ENCODE results near the gene PKM. TPM values are rescaled to one million over a fixed set of nuclear protein-coding genes. Genes with fewer than 3 reads are reported as not detected.

The PKM gene
- total and polyA plus RNA-seq, 5 donors from 2014 or later, result 332 to 510 (median 383) TPM

DNA sequence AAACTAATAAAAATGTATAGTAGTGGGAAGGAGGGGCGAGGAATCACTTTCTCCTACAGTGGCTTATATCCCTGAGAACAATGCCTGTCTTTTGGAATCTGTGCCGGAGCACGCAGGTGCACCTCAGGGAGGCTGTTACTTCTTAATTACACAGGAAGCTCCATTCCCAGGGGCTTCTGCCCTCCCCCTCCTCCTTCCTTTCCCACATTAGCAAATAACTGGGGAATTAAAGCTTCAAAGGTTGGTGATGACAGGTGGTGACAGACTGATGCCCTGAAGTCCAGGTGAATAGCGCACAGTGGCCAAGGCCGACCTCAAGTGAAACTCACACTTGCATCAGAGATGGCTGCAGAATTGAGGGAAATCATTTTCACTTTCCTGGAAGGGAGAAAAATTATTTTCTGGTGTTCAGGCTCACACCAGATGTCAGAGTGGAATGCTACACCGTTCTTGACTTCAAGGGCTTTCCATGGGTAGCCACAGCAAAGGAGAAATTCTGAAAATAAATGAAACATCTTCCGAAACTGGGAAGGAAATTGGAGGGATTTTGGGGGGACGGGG, 37.1 kb downstream of the PKM start:
- no peak overlapping the region for H3K4me3 ChIP-seq (ENCODE audit: low read depth, low read length)
- ATAC-seq (ENCODE audit: low read depth in 2 of 2) (no peak), DNase-seq (no peak)
- H3K9me3 ChIP-seq (ENCODE audit: control insufficient read depth in 2 of 2, low read length in 2 of 2), result no peaks in the 10 kb centered on the region
- peaks cover 5% of the 10 kb centered on the region for H3K27me3 ChIP-seq (ENCODE audit: control insufficient read depth, insufficient read depth, low read length)
- peaks cover 7% of the 10 kb centered on the region for H3K36me3 ChIP-seq (ENCODE audit: control insufficient read depth, insufficient read depth, low read length)
- peaks cover 0 to 12% (median 3%) of the 10 kb centered on the region in 4 donors for H3K4me1 Mint-ChIP-seq
- no peak overlapping the region for H3K27ac Mint-ChIP-seq
- H3K4me3 Mint-ChIP-seq, result no peak overlapping the region
- peaks cover 56% of the 10 kb centered on the region for H3K27me3 Mint-ChIP-seq
- no peaks in the 10 kb centered on the region for H3K36me3 Mint-ChIP-seq
- H3K9me3 Mint-ChIP-seq, result peaks cover 0 to 1% (median 0%) of the 10 kb centered on the region in 7 donors
- peaks cover 5% of the 10 kb centered on the region for H3K4me1 ChIP-seq (ENCODE audit: control insufficient read depth, insufficient read depth, low read length, poor library complexity, severe bottlenecking)
- no peak overlapping the region for H3K27ac ChIP-seq (ENCODE audit: insufficient read depth, low read length, poor library complexity, severe bottlenecking)

DNA sequence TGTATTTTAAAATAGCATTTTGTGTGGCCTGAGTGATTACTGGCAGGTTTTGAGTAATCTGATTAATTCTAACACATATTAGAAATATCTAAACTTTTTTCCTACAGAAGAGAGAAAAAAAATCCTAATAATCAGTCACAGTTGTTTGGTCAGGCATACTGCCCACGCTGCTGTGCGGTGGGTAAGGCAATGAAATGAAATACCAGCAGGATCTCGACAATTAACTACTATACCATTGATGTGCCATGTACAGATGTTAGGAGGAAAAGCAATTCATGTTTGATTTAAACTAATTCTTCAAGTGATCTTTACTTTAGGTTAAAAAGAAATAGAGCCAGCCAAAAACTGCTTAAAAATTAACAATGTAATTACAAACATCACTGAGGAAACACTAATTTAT, 38.6 kb downstream of the PKM start:
- Mint-ChIP-seq H3K27ac (no peak overlapping the region), H3K27me3 (peaks cover 64% of the 10 kb centered on the region), H3K36me3 (no peaks in the 10 kb centered on the region), H3K9me3 (peaks cover 0 to 1% (median 0%) of the 10 kb centered on the region in 7 donors), H3K4me3 (no peak overlapping the region), H3K4me1 (peaks cover 0 to 3% (median 0%) of the 10 kb centered on the region in 4 donors)
- Histone ChIP-seq H3K27me3 (ENCODE audit: control insufficient read depth, insufficient read depth, low read length) (peaks cover 5% of the 10 kb centered on the region), H3K36me3 (ENCODE audit: control insufficient read depth, insufficient read depth, low read length) (no peaks in the 10 kb centered on the region), H3K4me1 (ENCODE audit: control insufficient read depth, insufficient read depth, low read length, poor library complexity, severe bottlenecking) (peaks cover 4% of the 10 kb centered on the region), H3K27ac (ENCODE audit: insufficient read depth, low read length, poor library complexity, severe bottlenecking) (no peak overlapping the region), H3K9me3 (ENCODE audit: control insufficient read depth in 2 of 2, low read length in 2 of 2) (no peaks in the 10 kb centered on the region), H3K4me3 (ENCODE audit: low read depth, low read length) (no peak overlapping the region)
- DNase-seq (no peak), ATAC-seq (ENCODE audit: low read depth in 2 of 2) (no peak)

DNA sequence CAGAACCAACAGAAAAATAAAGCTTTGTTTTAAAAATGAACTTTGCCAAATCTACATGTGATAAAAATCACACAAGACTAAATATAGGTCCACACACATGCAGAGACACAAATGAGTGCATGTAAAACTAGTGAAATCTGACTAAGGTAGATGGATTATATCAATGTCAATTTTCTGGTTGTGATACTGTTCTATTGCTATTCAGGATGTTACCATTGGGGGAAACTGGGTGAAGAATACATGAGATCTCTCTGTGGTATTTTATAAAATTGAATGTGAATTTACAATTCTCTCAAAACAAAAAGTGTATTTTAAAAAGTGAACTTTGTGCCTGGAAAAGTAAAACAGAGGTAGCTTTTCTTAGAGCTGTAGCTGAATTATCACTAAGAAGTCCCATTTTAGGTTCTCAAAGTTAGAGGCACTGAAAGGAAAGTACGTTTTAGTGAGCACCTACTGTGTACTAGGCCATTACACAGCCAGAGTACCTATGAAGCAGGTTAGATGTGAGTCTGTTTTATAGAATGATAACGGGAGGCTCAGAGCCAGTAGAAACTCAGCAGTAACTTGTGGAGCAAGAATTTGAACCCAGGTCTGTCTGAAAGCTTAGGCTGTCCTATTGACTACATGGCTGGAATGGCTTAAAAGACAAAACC, 41.6 kb downstream of the PKM start:
- peaks cover 0 to 2% (median 0%) of the 10 kb centered on the region in 7 donors for H3K9me3 Mint-ChIP-seq
- no peaks in the 10 kb centered on the region for H3K36me3 Mint-ChIP-seq
- Histone ChIP-seq H3K4me1 (ENCODE audit: control insufficient read depth, insufficient read depth, low read length, poor library complexity, severe bottlenecking) (no peaks in the 10 kb centered on the region), H3K36me3 (ENCODE audit: control insufficient read depth, insufficient read depth, low read length) (no peaks in the 10 kb centered on the region), H3K4me3 (ENCODE audit: low read depth, low read length) (no peak overlapping the region), H3K27me3 (ENCODE audit: control insufficient read depth, insufficient read depth, low read length) (peaks cover 8% of the 10 kb centered on the region), H3K9me3 (ENCODE audit: control insufficient read depth in 2 of 2, low read length in 2 of 2) (no peaks in the 10 kb centered on the region), H3K27ac (ENCODE audit: insufficient read depth, low read length, poor library complexity, severe bottlenecking) (no peak overlapping the region)
- ATAC-seq (ENCODE audit: low read depth in 2 of 2) (no peak), DNase-seq (no peak)
- no peak overlapping the region for H3K4me3 Mint-ChIP-seq
- no peaks in the 10 kb centered on the region for H3K4me1 Mint-ChIP-seq
- H3K27ac Mint-ChIP-seq, result no peak overlapping the region
- H3K27me3 Mint-ChIP-seq, result peaks cover 72% of the 10 kb centered on the region

DNA sequence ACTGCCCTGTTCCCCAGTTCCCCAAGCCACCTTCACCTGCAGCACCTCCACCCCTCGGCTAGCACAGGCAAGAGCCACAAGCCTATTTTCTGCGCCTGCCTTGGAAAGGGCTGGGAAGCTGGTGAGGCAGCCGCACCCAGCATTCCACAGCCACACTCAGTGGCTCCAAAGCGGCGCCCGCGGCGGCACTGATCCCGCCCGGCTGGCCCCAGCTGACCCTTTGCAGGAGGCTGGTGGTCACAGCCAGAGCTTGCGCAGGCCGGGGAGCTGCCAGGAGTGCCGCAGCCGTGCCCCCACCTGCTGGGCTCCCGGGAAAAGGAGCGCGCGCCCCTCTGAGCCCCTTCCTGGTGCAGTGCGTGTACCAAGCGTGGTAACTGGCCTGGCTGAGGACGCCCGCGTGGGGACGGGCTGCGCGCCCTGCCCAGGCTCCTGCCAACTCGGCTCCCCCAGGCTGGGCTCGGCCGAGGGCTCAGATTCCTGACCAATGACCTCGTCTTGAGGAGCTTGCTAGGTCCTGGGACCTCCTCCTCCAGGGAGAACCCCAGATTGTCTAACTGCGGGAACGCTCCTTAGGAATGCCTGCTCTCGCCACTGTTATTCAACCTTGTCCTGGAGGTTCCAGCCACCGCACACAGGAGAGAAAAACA, 46.7 kb downstream of the PKM start:
- peaks cover 0 to 4% (median 0%) of the 10 kb centered on the region in 7 donors for H3K9me3 Mint-ChIP-seq
- H3K4me3 Mint-ChIP-seq, result no peak overlapping the region
- no peak overlapping the region for H3K27ac Mint-ChIP-seq
- no peak overlapping the region for H3K27ac ChIP-seq (ENCODE audit: insufficient read depth, low read length, poor library complexity, severe bottlenecking)
- H3K27me3 Mint-ChIP-seq, result peaks cover 63% of the 10 kb centered on the region
- ATAC-seq (ENCODE audit: low read depth in 2 of 2) (no peak), DNase-seq (no peak)
- H3K36me3 ChIP-seq (ENCODE audit: control insufficient read depth, insufficient read depth, low read length), result no peaks in the 10 kb centered on the region
- peaks cover 7% of the 10 kb centered on the region for H3K27me3 ChIP-seq (ENCODE audit: control insufficient read depth, insufficient read depth, low read length)
- H3K4me1 ChIP-seq (ENCODE audit: control insufficient read depth, insufficient read depth, low read length, poor library complexity, severe bottlenecking), result no peaks in the 10 kb centered on the region
- H3K4me3 ChIP-seq (ENCODE audit: low read depth, low read length), result no peak overlapping the region
- H3K9me3 ChIP-seq (ENCODE audit: control insufficient read depth in 2 of 2, low read length in 2 of 2), result no peaks in the 10 kb centered on the region
- H3K4me1 Mint-ChIP-seq, result no peaks in the 10 kb centered on the region
- no peaks in the 10 kb centered on the region for H3K36me3 Mint-ChIP-seq

DNA sequence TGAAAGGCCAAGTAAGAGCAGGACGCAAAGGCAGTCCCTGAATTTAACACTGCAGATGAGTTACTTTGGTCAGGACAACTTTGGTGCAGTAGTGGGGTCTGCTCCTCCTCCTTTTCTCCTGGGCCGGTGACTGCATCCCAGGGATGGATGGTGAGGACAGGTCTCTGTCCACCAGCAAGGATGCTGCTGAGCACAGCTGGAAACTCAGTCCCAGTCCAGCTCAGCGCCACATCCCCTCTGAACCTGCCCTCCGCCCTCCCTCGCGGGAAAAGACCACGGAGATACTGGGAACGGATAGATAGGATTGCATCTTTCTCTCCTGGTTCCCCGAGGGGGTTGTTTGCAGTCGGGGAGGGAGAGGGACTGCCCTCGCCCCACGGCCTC, 47.2 kb downstream of the PKM start:
- H3K27me3 Mint-ChIP-seq, result peaks cover 58% of the 10 kb centered on the region
- H3K36me3 ChIP-seq (ENCODE audit: control insufficient read depth, insufficient read depth, low read length), result no peaks in the 10 kb centered on the region
- peaks cover 0 to 5% (median 0%) of the 10 kb centered on the region in 7 donors for H3K9me3 Mint-ChIP-seq
- no peak for ATAC-seq (ENCODE audit: low read depth in 2 of 2)
- no peaks in the 10 kb centered on the region for H3K36me3 Mint-ChIP-seq
- no peaks in the 10 kb centered on the region for H3K4me1 ChIP-seq (ENCODE audit: control insufficient read depth, insufficient read depth, low read length, poor library complexity, severe bottlenecking)
- peaks cover 7% of the 10 kb centered on the region for H3K27me3 ChIP-seq (ENCODE audit: control insufficient read depth, insufficient read depth, low read length)
- no peak overlapping the region for H3K27ac Mint-ChIP-seq
- H3K4me3 Mint-ChIP-seq, result no peak overlapping the region
- H3K4me3 ChIP-seq (ENCODE audit: low read depth, low read length), result no peak overlapping the region
- no peaks in the 10 kb centered on the region for H3K9me3 ChIP-seq (ENCODE audit: control insufficient read depth in 2 of 2, low read length in 2 of 2)
- DNase-seq, result no peak
- H3K27ac ChIP-seq (ENCODE audit: insufficient read depth, low read length, poor library complexity, severe bottlenecking), result no peak overlapping the region
- H3K4me1 Mint-ChIP-seq, result no peaks in the 10 kb centered on the region

DNA sequence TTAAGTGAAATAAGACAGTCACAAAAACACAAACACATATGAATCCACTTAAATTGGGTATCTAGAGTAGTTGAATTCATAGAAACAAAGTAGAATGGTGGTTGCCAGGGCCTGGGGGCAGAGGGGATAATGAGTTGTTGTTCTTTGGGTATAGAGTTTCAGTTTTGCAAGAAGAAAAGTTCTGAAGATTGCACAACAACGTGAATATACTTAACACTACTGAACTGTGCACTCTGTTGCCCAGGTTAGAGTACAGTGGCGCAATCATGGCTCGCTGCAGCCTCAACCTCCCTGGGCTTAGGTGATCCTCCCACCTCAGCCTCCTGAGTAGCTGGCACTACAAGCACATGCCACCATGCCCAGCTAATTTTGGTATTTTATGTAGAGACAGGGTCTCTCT, 48.3 kb downstream of the PKM start:
- peaks cover 49% of the 10 kb centered on the region for H3K27me3 Mint-ChIP-seq
- ATAC-seq (ENCODE audit: low read depth in 2 of 2), result no peak
- H3K27ac Mint-ChIP-seq, result no peak overlapping the region

DNA sequence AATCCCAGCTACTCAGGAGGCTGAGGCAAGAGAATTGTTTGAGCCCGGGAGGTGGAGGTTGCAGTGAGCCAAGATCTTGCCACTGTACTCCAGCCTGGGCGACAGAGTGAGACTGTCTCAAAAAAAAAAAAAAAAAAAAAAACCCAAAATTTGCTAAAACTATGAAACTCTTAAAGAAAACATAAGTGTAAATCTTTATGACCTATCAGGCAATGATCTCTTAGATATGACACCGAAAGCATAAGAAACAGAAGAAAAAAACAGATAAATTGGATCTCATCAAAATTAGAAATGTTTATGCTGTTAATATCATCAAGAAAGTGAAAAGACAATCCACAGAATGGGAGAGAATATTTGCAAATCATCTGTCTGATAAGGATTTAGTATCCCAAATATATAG, 48.7 kb downstream of the PKM start:
- Histone ChIP-seq H3K9me3 (ENCODE audit: control insufficient read depth in 2 of 2, low read length in 2 of 2) (no peaks in the 10 kb centered on the region), H3K4me3 (ENCODE audit: low read depth, low read length) (no peak overlapping the region), H3K36me3 (ENCODE audit: control insufficient read depth, insufficient read depth, low read length) (no peaks in the 10 kb centered on the region), H3K4me1 (ENCODE audit: control insufficient read depth, insufficient read depth, low read length, poor library complexity, severe bottlenecking) (no peaks in the 10 kb centered on the region), H3K27me3 (ENCODE audit: control insufficient read depth, insufficient read depth, low read length) (peaks cover 7% of the 10 kb centered on the region), H3K27ac (ENCODE audit: insufficient read depth, low read length, poor library complexity, severe bottlenecking) (no peak overlapping the region)
- H3K27me3 Mint-ChIP-seq, result peaks cover 46% of the 10 kb centered on the region
- no peaks in the 10 kb centered on the region for H3K36me3 Mint-ChIP-seq
- H3K9me3 Mint-ChIP-seq, result peaks cover 0 to 5% (median 0%) of the 10 kb centered on the region in 7 donors
- H3K4me3 Mint-ChIP-seq, result no peak overlapping the region
- H3K27ac Mint-ChIP-seq, result no peak overlapping the region
- H3K4me1 Mint-ChIP-seq, result no peaks in the 10 kb centered on the region
- ATAC-seq (ENCODE audit: low read depth in 2 of 2), result no peak
- DNase-seq, result no peak

More for the DNA sequence above, 48.3 kb downstream of the PKM start:
- no peak overlapping the region for H3K27ac ChIP-seq (ENCODE audit: insufficient read depth, low read length, poor library complexity, severe bottlenecking)
- H3K9me3 ChIP-seq (ENCODE audit: control insufficient read depth in 2 of 2, low read length in 2 of 2), result no peaks in the 10 kb centered on the region
- no peaks in the 10 kb centered on the region for H3K36me3 ChIP-seq (ENCODE audit: control insufficient read depth, insufficient read depth, low read length)
- Mint-ChIP-seq H3K36me3 (no peaks in the 10 kb centered on the region), H3K4me3 (no peak overlapping the region), H3K4me1 (no peaks in the 10 kb centered on the region), H3K9me3 (peaks cover 0 to 5% (median 0%) of the 10 kb centered on the region in 7 donors)
- H3K27me3 ChIP-seq (ENCODE audit: control insufficient read depth, insufficient read depth, low read length), result peaks cover 7% of the 10 kb centered on the region
- H3K4me3 ChIP-seq (ENCODE audit: low read depth, low read length), result no peak overlapping the region
- H3K4me1 ChIP-seq (ENCODE audit: control insufficient read depth, insufficient read depth, low read length, poor library complexity, severe bottlenecking), result no peaks in the 10 kb centered on the region
- DNase-seq, result no peak

All from CD4-positive, CD25-positive, alpha-beta regulatory T cell (primary cell).